Central memory CD4-positive, alpha-beta T cell (primary cell): ENCODE results near the gene SMC2.
A peak's percentile ranks its signal among the peaks of the same experiment; 100 is the strongest.

Experiments used
- DNase-seq: peaks from one replicate; pipeline ENCODE4 v3.0.0; 2022
- total RNA-seq, 3 experiments: gene quantifications; one replicate each; lab custom pipeline; 2026; lab: John Stamatoyannopoulos, UW

SMC2 gene
- 24.1 to 98.8 (median 51.8) reads per million in 3 experiments for total RNA-seq

- peak; percentile 94 for DNase-seq
Measured at GRCh38 chr9:104093647-104094533, at the start of gene SMC2. Gene SMC2 (plus strand): TSS chr9:104094309. CDS start chr9:104095385, 1,076 bp downstream.

GRCh38 chr9:104068546-104068945, 25.6 kb upstream of the SMC2 start:
- no peak for DNase-seq

- no peak for DNase-seq
Measured at GRCh38 chr9:104069288-104069687, 24.8 kb upstream of the SMC2 start.

- DNase-seq: no peak
Measured at GRCh38 chr9:104071589-104071988, 22.5 kb upstream of the SMC2 start.

GRCh38 chr9:104073098-104073769, 20.9 kb upstream of the SMC2 start:
- no peak for DNase-seq

- DNase-seq: no peak
Measured at GRCh38 chr9:104073770-104074133, 20.4 kb upstream of the SMC2 start.

- no peak for DNase-seq
Measured at GRCh38 chr9:104074876-104075275, 19.2 kb upstream of the SMC2 start.

- no peak for DNase-seq
Measured at GRCh38 chr9:104075801-104076753, 18.0 kb upstream of the SMC2 start.

- DNase-seq: no peak
Measured at GRCh38 chr9:104078596-104078995, 15.5 kb upstream of the SMC2 start.

- DNase-seq: no peak
Measured at GRCh38 chr9:104080983-104081382, 13.1 kb upstream of the SMC2 start.

GRCh38 chr9:104082168-104082567, 11.9 kb upstream of the SMC2 start:
- DNase-seq: no peak

GRCh38 chr9:104085525-104085924, 8.6 kb upstream of the SMC2 start:
- no peak for DNase-seq

- no peak for DNase-seq
Measured at GRCh38 chr9:104087894-104088293, 6.2 kb upstream of the SMC2 start.

GRCh38 chr9:104088416-104088815, 5.7 kb upstream of the SMC2 start:
- DNase-seq: no peak

- no peak for DNase-seq
Measured at GRCh38 chr9:104090578-104090977, 3.5 kb upstream of the SMC2 start.

GRCh38 chr9:104091116-104091515, 3.0 kb upstream of the SMC2 start:
- DNase-seq: no peak

- DNase-seq: no peak
Measured at GRCh38 chr9:104091708-104092107, 2.4 kb upstream of the SMC2 start.

- no peak for DNase-seq
Measured at GRCh38 chr9:104092192-104092591, 1.9 kb upstream of the SMC2 start.

GRCh38 chr9:104092875-104093600, 1.1 kb upstream of the SMC2 start:
- no peak for DNase-seq

- DNase-seq: no peak
Measured at GRCh38 chr9:104094534-104095015, 466 bp downstream of the SMC2 start.

GRCh38 chr9:104099630-104100029, 5.5 kb downstream of the SMC2 start:
- DNase-seq: no peak

GRCh38 chr9:104104360-104104759, 10.3 kb downstream of the SMC2 start:
- no peak for DNase-seq
